ENCODE results near the gene C1GALT1C1L. TPM values are rescaled to one million over a fixed set of nuclear protein-coding genes. Genes with fewer than 3 reads are reported as not detected.
A peak's percentile ranks its signal among the peaks of the same experiment; 100 is the strongest.

Gene C1GALT1C1L
- total and polyA plus RNA-seq, 2 of the 4 experiments (the other 2 are of a cell fraction) = 0.36 to 0.63 TPM

DNA sequence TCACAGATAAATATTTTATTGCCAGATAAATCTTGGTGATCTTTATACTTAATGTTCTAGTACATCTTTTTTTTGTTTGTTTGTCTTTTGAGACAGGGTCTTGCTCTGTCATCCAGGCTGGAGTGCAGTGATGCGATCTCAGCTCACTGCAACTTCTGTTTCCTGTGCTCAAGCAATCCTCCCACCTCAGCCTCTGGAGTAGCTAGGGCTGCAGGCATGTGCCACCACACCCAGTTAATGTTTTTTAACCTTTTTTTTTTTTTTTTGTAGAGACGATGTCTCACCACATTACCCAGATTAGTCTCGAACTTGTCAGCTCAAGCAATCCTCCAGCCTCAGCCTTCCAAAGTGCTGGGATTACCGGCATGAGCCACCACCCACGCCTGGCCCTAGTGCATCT, 9.1 kb upstream of the C1GALT1C1L start:
- H3K23ac ChIP-seq (ENCODE audit: low read depth, low read length) = no peak overlapping the region
- H2BK15ac ChIP-seq (ENCODE audit: low read depth, low read length) = no peak overlapping the region
- no peak overlapping the region for H3K4me2 ChIP-seq (ENCODE audit: low read depth, low read length)
- H2AK9ac ChIP-seq (replicated peaks; ENCODE audit: low read depth, low read length, poor library complexity) = no peak overlapping the region
- no peak overlapping the region for H3K4ac ChIP-seq (ENCODE audit: low read depth, low read length)
- H4K5ac ChIP-seq (ENCODE audit: low read depth, low read length) = no peak overlapping the region
- H2BK20ac ChIP-seq (ENCODE audit: low read depth, low read length) = no peak overlapping the region
- H3K18ac ChIP-seq (ENCODE audit: low read depth, low read length) = no peak overlapping the region
- intact Hi-C loops (cut with micrococcal nuclease) (no loop called here), in situ Hi-C loops (cut with MboI; ENCODE audit: low sequenced_read_pairs) (loop anchor here (5.0 kb wide), 1 partner anchor 48 kb away; the partner anchor contains the start of gene PLEKHH2), dilution Hi-C loops (cut with HindIII; ENCODE audit: low sequenced_read_pairs, unreplicated experiment) (no loop called here)
- BruUV-seq (replicated peaks) = no TSS peak
- H3K27me3 ChIP-seq (ENCODE audit: control insufficient read depth, insufficient read depth, low read length) = no peaks in the 10 kb centered on the region; the same call in 1 of the 2 replicates
- H4K8ac ChIP-seq (ENCODE audit: low read depth in 2 of 2, low read length in 2 of 2) = no peak overlapping the region
- ChIA-PET POLR2A (ENCODE audit: unreplicated experiment) (interaction anchor here (0.8 kb wide), 1 partner anchor 349 kb away, joined by 5 read pairs; no protein-coding TSS in a partner anchor), CTCF (no interaction called here)
- H2AK5ac ChIP-seq (ENCODE audit: low read depth, low read length) = no peak overlapping the region
- H3K36me3 ChIP-seq (ENCODE audit: control insufficient read depth, insufficient read depth, low read length) = no peaks in the 10 kb centered on the region
- no peaks in the 10 kb centered on the region for H3K9me3 ChIP-seq (ENCODE audit: control insufficient read depth, insufficient read depth, low read length)
- no peak overlapping the region for H3K14ac ChIP-seq (replicated peaks; ENCODE audit: low read depth, low read length)
- no peaks in the 10 kb centered on the region for H3K79me1 ChIP-seq (ENCODE audit: low read depth in 1 of 2, low read length in 2 of 2)
- H3K27ac ChIP-seq (ENCODE audit: insufficient read depth, low read length) = no peak overlapping the region
- peak; percentile 35; the same call in 1 of the 2 replicates for ATAC-seq (ENCODE audit: low read depth)
- 83% methylated on average over 1 of the region's 5 CpGs; no CpG with 5 or more reads in 1 of the 2 experiments for WGBS, 2 experiments (ENCODE audit: extremely low coverage in 2 of 2, insufficient read length in 1 of 2)
- H4K91ac ChIP-seq (ENCODE audit: insufficient read depth, low read depth, low read length) = no peak overlapping the region
- H3K9me1 ChIP-seq (ENCODE audit: insufficient read depth, low read length) = no peaks in the 10 kb centered on the region; the same call in 1 of the 2 replicates
- no peak for DNase-seq
- H4K20me1 ChIP-seq (ENCODE audit: insufficient read depth, low read length) = no peaks in the 10 kb centered on the region
- no peak overlapping the region for H2BK120ac ChIP-seq (ENCODE audit: low read depth, low read length)
- no peak overlapping the region for H3K56ac ChIP-seq (ENCODE audit: extremely low read depth, insufficient read depth, low read length)
- no peak overlapping the region for H2BK5ac ChIP-seq (ENCODE audit: low read depth, low read length, poor library complexity, severe bottlenecking)
- H3K4me1 ChIP-seq (ENCODE audit: control insufficient read depth, insufficient read depth, low read length) = 0 out of 2 replicates have a peak, but pooled peaks cover 3% of the 10 kb centered on the region
- TF ChIP-seq POLR2A (IDR thresholded peaks at IDR 0.05; ENCODE audit: low read depth, low read length) (no peak), BHLHE40 (IDR thresholded peaks at IDR 0.05; ENCODE audit: low read depth, low read length) (no peak), RCOR1 (IDR thresholded peaks at IDR 0.05; ENCODE audit: insufficient replicate concordance, low read length) (no peak), FOS (IDR thresholded peaks at IDR 0.05; ENCODE audit: low read depth, low read length) (no peak), MAFK (IDR thresholded peaks at IDR 0.05; ENCODE audit: low read depth, low read length) (no peak), MXI1 (IDR thresholded peaks at IDR 0.05; ENCODE audit: borderline replicate concordance, low read depth, low read length) (no peak), CHD1 (IDR thresholded peaks at IDR 0.05; ENCODE audit: low read depth, low read length) (no peak), NFE2L2 (IDR thresholded peaks at IDR 0.05; ENCODE audit: low read depth, low read length) (no peak), CEBPB (IDR thresholded peaks at IDR 0.05; ENCODE audit: low read depth, low read length) (no peak), SMC3 (IDR thresholded peaks at IDR 0.05; ENCODE audit: low read depth, low read length) (no peak), MAZ (IDR thresholded peaks at IDR 0.05; ENCODE audit: borderline replicate concordance, low read depth, low read length) (no peak), RAD21 (IDR thresholded peaks at IDR 0.05; ENCODE audit: low read length) (no peak), CTCF (conservative IDR thresholded peaks at IDR 0.05; ENCODE audit: low read depth, low read length) (no peak)
- TF ChIP-seq, protein P1, sequence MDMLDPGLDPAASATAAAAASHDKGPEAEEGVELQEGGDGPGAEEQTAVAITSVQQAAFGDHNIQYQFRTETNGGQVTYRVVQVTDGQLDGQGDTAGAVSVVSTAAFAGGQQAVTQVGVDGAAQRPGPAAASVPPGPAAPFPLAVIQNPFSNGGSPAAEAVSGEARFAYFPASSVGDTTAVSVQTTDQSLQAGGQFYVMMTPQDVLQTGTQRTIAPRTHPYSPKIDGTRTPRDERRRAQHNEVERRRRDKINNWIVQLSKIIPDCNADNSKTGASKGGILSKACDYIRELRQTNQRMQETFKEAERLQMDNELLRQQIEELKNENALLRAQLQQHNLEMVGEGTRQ (IDR thresholded peaks at IDR 0.05; ENCODE audit: low read depth, low read length) = no peak
- TF ChIP-seq, protein P2, sequence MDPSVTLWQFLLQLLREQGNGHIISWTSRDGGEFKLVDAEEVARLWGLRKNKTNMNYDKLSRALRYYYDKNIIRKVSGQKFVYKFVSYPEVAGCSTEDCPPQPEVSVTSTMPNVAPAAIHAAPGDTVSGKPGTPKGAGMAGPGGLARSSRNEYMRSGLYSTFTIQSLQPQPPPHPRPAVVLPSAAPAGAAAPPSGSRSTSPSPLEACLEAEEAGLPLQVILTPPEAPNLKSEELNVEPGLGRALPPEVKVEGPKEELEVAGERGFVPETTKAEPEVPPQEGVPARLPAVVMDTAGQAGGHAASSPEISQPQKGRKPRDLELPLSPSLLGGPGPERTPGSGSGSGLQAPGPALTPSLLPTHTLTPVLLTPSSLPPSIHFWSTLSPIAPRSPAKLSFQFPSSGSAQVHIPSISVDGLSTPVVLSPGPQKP (IDR thresholded peaks at IDR 0.05; ENCODE audit: borderline replicate concordance, low read depth, low read length) = no peak
- no peak overlapping the region for H3K9ac ChIP-seq (ENCODE audit: low read depth, low read length)
- no peak overlapping the region for H2AFZ ChIP-seq (replicated peaks; ENCODE audit: low read length, poor library complexity)
- H3K4me3 ChIP-seq (ENCODE audit: insufficient read depth, low read depth, low read length) = no peak overlapping the region

Measured in IMR-90 (cell line).